H1 (cell line): ENCODE results near the gene ZNF483.

ENCODE experiments used
- ASH2L ChIP-seq: fragments of 200-600, 300-600 bp; sonication (generic); IDR thresholded peaks from one replicate; pipeline ENCODE4 v1.7.1; 2017; ENCODE audit warnings: low read length
- CHD1 ChIP-seq: IDR thresholded peaks from 2 replicates; pipeline ENCODE4 v1.6.1; 2012; ENCODE audit warnings: low read depth, low read length, improper control_type of control experiment
- CTCF ChIP-seq, 3 experiments: IDR thresholded peaks; 1 replicate in 2 of 3; 2 replicates in 1 of 3; pipeline versions ENCODE4 v1.5.1 to v1.6.1; 2011; ENCODE audit warnings: low read length in 3 of 3, mild to moderate bottlenecking in 3 of 3, inconsistent platforms in 2 of 3, low read depth in 1 of 3, moderate library complexity in 1 of 3; ENCODE audit not compliant: insufficient read depth in 1 of 3; ENCODE audit errors: control extremely low read depth in 1 of 3
- HDAC6 ChIP-seq: IDR thresholded peaks from one replicate; pipeline ENCODE4 v1.7.1; 2012; ENCODE audit warnings: low read depth, mild to moderate bottlenecking, inconsistent platforms, low read length, moderate library complexity
- KDM1A ChIP-seq: fragments of 200-600, 300-600 bp; sonication (generic); IDR thresholded peaks from 2 replicates; pipeline ENCODE4 v1.7.1; 2016; ENCODE audit warnings: mild to moderate bottlenecking, low read length, borderline replicate concordance
- POLR2A ChIP-seq, 2 experiments: IDR thresholded peaks; 1 replicate in 1 of 2; 2 replicates in 1 of 2; pipeline ENCODE4 v1.6.1; 2011; ENCODE audit warnings: low read depth in 2 of 2, low read length in 2 of 2, mild to moderate bottlenecking in 2 of 2; ENCODE audit errors: control extremely low read depth in 1 of 2
- POLR2AphosphoS5 ChIP-seq: IDR thresholded peaks from 2 replicates; pipeline ENCODE4 v1.6.1; 2011; ENCODE audit warnings: low read depth, low read length
- SP1 ChIP-seq: IDR thresholded peaks from 2 replicates; pipeline ENCODE4 v1.6.1; 2011; ENCODE audit warnings: low read depth, low read length
- TBP ChIP-seq: IDR thresholded peaks from 2 replicates; pipeline ENCODE4 v1.6.1; 2011; ENCODE audit warnings: low read depth, low read length, improper control_type of control experiment
- TEAD4 ChIP-seq: IDR thresholded peaks from 2 replicates; pipeline ENCODE4 v1.6.1; 2012; ENCODE audit warnings: low read depth, low read length, inconsistent platforms, mixed read lengths
- TF ChIP-seq, protein P1 (sequence below): IDR thresholded peaks from 2 replicates; pipeline ENCODE4 v1.6.1; 2012; ENCODE audit warnings: inconsistent platforms
- TF ChIP-seq, protein P2 (sequence below): IDR thresholded peaks from 2 replicates; pipeline ENCODE4 v1.6.1; 2011; ENCODE audit warnings: low read length, improper control_type of control experiment

GRCh38 chr9:111501648-111502047 is 23.3 kb upstream of the ZNF483 start:
- TF ChIP-seq CTCF (IDR thresholded peaks at IDR 0.05; ENCODE audit: control extremely low read depth in 1 of 3, insufficient read depth in 1 of 3, low read depth in 1 of 3, low read length in 3 of 3) (no peak), CHD1 (no peak), HDAC6 (no peak), TEAD4 (no peak), TBP (no peak), SP1 (no peak), POLR2A (IDR thresholded peaks at IDR 0.05; ENCODE audit: control extremely low read depth in 1 of 2, low read depth in 2 of 2, low read length in 2 of 2) (no peak), KDM1A (no peak), ASH2L (no peak), POLR2AphosphoS5 (no peak)
- TF ChIP-seq, protein P1, sequence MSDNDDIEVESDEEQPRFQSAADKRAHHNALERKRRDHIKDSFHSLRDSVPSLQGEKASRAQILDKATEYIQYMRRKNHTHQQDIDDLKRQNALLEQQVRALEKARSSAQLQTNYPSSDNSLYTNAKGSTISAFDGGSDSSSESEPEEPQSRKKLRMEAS, result no peak
- TF ChIP-seq, protein P2, sequence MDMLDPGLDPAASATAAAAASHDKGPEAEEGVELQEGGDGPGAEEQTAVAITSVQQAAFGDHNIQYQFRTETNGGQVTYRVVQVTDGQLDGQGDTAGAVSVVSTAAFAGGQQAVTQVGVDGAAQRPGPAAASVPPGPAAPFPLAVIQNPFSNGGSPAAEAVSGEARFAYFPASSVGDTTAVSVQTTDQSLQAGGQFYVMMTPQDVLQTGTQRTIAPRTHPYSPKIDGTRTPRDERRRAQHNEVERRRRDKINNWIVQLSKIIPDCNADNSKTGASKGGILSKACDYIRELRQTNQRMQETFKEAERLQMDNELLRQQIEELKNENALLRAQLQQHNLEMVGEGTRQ, result no peak
